GM18868 (cell line): ENCODE measurements around the gene STK17B.
A peak's percentile ranks its signal among the peaks of the same experiment; 100 is the strongest.
"Not testable (repeated sequence)": the region's sequence is repeated elsewhere in the genome, so short reads cannot be mapped to it uniquely, and the experiment has no call there.

Experiments
- ATAC-seq: cut with Tn5 transposase; IDR thresholded peaks from one replicate; pipeline ENCODE4 v1.9.1; 2021; ENCODE audit warnings: mild to moderate bottlenecking, moderate library complexity; ENCODE audit not compliant: unreplicated experiment

Gene STK17B

DNA sequence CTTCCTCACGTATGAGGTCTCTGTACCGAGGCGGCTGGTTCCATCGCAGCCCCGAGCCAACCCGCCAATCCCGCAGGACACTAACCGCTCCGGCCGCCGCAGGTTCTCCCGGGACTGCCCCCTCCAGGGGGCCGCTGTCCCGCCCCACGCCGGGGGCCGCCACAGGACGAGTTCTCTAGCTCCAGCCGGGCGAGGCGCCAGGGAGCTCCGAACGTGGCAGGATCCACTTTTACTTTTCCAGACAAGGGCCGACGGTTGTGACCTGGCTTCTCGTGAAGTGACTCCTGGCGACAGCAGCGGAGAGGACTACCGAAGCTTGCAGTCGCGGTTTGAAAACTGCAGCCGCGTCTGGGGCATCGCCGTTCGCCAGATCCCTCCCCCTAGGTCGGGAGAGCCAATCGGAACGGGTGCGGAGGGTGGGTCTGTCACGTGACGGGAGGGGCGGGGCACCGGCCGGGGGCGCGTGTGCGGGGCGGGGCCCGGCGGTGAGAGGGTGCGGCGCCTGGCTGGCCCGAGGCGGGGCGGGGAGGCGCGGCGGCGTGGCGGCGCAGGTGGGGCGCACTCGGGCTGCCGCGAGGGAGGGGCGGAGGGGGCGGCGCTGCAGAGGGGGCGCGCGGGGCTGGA lies at the start of gene STK17B:
Gene STK17B (minus strand): TSS at position 331 of the 624 bp plus-strand sequence. CDS start 8,195 bp downstream, outside the sequence.
- peak; percentile 49 for ATAC-seq

GRCh38 chr2:196220671-196221070 lies 49.3 kb upstream of the STK17B start:
- ATAC-seq = no peak

GRCh38 chr2:196219671-196220070 lies 48.3 kb upstream of the STK17B start:
- no peak for ATAC-seq

GRCh38 chr2:196218106-196218505 lies 46.7 kb upstream of the STK17B start:
- ATAC-seq = no peak

GRCh38 chr2:196217116-196217515 lies 45.7 kb upstream of the STK17B start:
- ATAC-seq = no peak

GRCh38 chr2:196215376-196215775 lies 44.0 kb upstream of the STK17B start:
- ATAC-seq = no peak

DNA sequence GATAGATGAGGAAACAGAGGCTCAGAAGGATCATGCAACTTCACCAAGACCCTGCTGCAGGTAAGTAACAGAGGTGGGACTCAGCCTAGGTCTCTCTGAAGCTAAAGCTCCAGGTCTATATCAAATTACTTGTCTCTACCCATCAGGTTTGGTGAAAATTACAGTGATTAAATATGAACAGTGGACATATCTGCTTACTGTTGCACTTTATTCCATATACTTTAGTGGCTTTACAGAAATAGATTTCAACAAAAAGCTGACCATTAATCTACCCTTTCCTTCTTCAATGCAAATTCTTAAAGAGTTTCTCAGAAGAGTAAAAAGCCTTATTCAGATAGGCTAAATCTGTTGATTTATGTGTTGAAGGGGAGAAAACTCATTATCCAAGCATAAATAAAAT lies 42.8 kb upstream of the STK17B start:
- no peak for ATAC-seq

- no peak for ATAC-seq
Observed at GRCh38 chr2:196213252-196213980, 42.0 kb upstream of the STK17B start.

DNA sequence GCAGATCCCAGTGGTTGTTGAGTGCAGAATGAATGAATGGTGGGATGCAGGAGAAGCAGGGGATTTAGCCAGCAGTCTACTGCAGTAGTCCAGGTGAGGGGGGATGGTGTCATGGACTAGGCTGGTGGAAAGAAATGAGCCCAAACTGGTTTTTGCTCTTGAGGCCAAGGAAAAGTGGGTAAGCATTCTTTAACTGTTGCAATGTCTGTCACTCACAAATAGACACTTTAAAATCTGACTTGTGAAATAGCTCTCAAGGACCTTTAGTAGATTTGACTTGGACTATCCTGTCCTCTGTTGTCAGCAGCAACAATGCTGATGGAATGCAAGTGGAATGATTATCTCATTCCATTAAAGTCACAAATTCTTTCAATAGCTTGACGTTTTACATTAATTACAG lies 37.5 kb upstream of the STK17B start:
- no peak for ATAC-seq

- ATAC-seq = no peak
Observed at GRCh38 chr2:196206804-196207203, 35.4 kb upstream of the STK17B start.

GRCh38 chr2:196205881-196206435 lies 34.6 kb upstream of the STK17B start:
- no peak for ATAC-seq

GRCh38 chr2:196205011-196205766 lies 33.8 kb upstream of the STK17B start:
- peak; percentile 42 for ATAC-seq

DNA sequence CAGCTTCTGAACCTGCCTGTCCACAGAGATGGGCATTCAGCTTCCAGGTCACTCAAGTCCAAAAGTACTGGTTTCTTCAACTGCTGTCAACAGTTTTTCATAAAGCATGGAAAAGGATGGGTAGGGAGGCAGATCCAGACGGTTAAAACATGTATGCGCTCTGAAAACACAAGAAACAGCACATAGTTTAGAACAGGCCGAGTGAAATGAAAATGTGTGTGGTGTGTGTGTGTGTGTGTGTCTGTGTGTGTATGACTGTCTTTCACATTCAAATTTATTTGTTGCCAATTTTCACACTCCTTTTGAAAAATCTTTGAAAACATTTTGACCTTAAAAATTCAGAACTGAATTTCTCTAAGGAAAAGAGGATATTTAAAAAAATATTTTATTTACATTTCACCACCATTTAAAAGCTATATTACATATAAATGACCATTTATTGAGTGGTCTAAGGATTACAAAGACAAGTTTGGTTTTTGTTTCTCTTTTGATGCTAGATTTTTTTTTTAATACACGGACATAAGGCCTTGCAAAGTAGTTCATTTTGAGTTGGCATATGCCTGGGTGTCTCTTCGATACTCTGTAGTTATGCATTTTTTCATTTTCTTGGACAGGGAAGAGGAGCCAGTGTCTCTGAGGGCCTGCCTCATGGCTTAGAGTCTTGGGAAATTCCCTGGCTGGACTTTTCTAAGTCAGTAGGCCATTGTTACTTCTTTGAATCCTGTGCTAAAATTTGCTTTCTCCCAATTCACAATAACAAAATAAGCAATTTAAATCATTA lies 30.0 kb upstream of the STK17B start:
- no peak for ATAC-seq

- peak; percentile 93 for ATAC-seq
Observed at GRCh38 chr2:196200557-196200956, 29.2 kb upstream of the STK17B start.

GRCh38 chr2:196195758-196196157 lies 24.4 kb upstream of the STK17B start:
- no peak for ATAC-seq

DNA sequence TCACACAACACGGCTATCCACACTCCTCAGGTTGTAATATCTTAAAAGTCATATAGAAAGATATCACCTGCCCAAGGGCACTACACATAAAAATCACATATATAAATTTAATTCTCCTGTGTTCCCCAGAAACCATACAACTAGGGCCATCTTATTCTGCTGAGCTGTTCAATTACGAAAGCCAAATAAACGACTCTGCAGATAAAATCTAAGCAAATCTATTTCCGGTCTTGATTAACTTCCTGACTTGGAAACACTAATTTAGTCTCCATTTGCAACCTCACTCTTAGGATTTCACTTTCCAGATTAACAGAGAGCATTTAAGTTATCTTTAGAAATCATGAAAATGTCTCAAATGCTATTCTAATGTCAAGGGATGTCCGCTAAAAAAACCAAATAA lies 23.9 kb upstream of the STK17B start:
- ATAC-seq = no peak

GRCh38 chr2:196191541-196191940 lies 20.2 kb upstream of the STK17B start:
- ATAC-seq = no peak

DNA sequence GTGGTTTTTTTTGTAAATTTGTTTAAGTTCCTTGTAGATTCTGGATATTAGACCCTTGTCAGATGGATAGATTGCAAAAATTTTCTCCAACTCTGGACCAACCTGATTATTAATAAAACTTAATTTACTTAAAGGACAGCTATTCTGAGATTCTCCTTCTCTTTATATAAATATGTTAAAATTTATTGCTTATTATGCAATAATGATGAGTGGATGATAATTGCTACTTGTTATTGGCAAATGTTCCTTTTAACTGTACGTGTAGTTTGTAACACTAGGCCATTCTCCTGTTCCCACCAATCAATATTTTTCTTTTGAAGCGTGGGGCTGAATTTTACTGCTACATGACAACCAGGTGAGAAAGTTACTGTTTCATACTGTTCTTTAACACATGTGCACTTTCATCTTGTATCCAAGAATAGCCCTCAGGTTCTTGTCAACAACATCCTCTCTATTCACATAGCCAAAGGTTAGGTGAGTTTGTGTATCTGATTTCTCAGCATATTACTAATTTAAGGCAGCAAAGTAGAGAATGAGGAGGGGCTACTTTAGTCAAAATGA lies 16.6 kb upstream of the STK17B start:
- peak; percentile 75 for ATAC-seq

GRCh38 chr2:196187175-196187700 lies 15.9 kb upstream of the STK17B start:
- not testable (repeated sequence) for ATAC-seq
